ENCODE measurements around the gene ADORA2A.
A peak's percentile ranks its signal among the peaks of the same experiment; 100 is the strongest.

Gene ADORA2A

DNA sequence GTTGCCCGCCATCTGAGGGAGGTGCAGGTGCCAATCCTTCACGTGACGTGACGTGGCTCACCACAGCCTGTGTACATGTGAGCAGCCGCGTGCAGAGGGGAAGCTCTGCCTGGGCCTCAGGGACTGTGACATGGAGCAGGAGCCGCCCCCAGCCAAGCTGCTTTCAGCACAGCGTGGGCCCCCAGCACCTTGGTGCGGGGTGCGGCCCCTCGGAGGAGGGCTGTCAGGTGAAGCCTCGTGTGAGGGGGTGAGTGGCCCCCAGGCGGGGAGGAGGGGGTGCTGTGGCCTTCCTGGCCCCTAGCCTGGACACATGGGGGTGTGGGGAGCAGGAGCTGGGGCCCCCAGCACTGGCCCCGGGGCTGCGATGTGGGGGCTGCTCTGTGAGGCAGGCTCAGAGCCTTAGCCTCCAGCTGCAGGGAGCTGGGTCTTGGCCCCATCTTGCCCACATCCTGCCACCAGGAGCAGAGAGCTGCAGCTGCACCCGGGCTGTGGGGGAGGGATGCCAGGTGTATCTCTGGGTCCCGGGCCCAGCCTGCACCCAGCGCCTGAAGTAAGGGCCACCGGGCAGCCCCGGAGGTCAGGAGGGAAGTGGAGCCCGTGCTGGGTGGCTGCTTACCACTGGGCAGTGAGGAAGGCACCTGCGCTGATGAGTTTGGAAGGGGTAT, at the start of gene ADORA2A:
Gene ADORA2A, plus strand, starts transcription at position 100 of the 665 bp plus-strand sequence. CDS start 5,806 bp downstream, outside the sequence.
- DNase-seq: peak; percentile 83

DNA sequence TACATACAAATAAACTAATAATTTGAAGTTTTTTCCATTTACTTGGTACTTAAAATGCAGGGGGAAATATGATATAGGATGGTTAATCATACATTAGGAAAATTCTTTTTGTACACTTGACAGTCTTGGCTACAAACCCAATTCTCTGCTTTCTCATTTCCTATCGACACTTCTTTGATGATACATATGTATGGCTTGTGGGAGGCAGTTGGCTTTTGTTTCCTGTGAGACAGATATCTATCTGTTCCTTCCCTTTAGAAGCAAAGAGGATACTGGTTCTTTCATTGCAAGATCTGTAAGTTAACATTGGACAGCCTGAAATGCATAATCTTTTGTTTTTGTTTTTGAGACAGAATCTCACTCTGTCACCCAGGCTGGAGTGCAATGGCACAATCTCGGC, 47.9 kb upstream of the ADORA2A start:
- peak; percentile 38 for DNase-seq

DNA sequence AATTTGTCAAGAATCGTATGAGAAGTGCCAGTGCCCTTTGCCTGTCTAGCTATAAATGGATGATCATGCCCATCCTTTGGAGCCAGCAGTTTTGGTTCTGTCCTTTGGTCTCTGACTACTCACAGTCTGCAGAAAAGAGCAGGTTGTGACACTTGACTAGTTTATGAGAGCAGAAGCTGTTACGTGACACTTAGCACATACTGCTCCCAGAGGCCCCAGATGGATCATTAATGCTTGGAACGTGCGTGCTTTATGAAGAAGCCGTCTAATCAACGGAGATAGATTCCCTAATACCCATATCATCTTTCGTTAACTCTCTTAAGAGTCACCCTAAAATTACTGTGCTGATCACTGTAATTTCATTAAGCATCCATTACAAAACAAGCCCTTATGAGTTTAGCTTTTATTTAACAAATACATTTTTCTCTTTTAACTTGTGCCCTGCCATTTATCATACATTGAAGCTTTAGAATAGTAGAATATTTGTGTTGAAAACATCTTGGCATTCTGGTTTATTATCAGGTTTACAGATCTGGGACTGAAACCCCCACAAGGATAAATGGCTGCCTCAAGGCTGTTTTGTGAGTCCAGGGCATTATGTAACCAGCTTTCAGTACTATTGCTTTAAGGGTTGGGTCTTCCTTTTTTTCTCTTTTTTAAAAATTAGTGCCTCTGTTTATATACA, 47.0 kb upstream of the ADORA2A start:
- no peak for DNase-seq

DNA sequence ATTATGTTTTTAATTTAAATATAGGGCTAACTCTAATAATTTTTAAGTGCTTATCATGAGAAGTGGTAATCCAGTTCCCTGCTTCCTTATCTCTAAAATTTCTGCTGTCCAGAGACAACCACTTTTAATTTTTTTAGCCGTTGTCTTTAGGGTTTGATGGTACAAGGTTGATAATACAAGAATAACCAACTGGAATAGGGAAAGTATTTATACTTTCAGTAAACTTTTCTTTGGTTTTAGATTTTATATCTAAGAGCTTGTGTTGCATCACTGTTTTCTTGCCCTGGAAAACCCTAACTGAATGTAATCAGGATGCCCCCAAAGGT, 46.5 kb upstream of the ADORA2A start:
- DNase-seq: no peak

DNA sequence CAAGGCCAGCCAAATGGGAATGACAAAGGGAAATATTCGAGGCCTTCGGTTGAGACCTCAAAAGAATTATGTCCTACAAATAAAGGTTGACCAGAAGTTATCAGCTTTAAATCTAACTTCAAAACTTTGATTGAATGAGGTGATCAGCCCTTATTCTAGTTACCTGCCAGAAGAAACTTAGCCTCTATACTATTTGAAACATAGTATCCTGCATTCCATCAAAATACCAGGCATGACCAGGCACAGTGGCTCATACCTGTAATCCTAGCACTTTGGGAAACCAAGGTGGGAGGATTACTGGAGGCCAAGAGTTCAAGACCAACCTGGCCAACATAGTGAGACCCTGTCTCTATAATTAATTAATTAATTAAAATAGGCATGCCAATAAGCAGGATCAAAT, 44.3 kb upstream of the ADORA2A start:
- DNase-seq: no peak

DNA sequence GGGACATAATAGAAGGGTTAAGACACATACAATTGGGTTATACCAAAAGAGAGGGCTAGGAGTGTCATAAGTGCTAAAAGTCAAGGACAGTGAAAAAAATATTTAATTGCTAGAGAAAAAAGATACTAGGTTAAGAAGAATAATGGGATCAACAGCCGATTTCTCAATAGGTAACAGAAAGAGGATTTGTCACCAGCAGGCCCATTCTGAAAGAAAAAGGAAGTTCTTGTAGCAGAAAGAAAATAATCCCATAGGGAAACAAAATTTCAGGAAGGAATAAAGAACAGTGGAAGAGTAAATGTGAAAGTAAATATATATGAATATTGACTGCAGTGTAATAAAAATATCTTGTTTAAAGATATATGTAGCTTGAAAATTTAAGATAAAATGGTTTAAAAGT, 43.3 kb upstream of the ADORA2A start:
- DNase-seq: no peak

DNA sequence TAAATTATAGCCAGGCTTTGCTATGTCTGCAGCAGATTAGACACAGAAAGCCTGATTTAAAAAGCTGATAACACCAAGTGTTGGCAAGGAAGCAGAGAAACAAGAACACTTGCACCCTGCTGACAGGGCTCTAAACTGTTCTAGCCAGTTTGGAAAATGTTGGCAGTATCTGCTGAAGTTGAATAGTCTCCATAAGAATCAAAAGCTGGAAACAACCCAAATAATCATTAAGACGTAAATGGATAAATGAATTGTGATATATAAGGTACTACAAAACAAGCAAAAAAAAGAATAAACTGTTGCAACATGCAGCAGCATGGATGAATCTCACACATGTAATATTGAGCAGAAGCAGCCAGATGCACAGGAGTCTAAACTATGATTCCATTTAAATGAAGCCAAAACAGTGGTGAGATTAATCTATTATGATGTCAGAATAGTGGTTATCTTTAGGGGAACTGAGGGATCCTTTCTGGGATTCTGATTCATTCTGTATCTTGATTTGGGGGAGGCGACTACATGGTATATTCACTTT, 40.4 kb upstream of the ADORA2A start:
- DNase-seq: no peak

DNA sequence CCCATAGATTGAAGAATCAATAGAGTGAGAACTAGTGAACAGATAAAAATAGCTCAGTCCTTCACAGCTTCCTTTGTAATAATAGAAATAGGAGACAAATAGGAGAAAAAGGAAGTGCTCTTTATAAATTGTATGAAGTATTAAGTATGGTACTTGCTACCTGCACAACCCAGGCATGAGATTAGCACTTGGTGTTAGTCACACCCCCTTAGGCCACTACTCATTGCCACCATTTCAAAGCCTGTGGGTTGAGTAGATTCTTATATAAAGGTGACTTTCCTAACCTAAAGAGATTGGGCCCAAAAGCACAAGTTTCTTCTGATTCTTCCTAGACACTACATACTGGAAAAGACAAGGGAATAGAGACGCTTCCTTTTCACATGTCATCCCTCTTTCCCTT, 37.7 kb upstream of the ADORA2A start:
- no peak for DNase-seq

DNA sequence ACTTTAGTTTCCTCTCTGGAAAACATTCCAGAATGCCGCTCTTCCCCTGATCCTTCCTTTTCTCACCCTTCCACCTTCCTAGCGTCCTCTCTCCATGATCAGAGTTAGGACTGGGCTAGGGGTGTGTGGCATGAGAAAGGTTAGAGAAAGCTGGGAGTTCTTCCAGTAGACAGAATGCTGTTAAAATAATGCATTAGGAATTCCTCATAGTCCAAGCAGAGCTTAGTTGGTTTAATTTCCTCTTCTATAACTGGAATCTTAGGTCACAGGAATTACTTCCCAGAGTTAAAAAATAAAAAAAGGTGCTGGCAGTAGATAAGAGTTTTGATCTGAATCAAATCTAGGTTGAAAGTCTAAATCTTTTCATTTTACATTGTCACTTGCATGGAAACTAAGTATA, 37.2 kb upstream of the ADORA2A start:
- no peak for DNase-seq

DNA sequence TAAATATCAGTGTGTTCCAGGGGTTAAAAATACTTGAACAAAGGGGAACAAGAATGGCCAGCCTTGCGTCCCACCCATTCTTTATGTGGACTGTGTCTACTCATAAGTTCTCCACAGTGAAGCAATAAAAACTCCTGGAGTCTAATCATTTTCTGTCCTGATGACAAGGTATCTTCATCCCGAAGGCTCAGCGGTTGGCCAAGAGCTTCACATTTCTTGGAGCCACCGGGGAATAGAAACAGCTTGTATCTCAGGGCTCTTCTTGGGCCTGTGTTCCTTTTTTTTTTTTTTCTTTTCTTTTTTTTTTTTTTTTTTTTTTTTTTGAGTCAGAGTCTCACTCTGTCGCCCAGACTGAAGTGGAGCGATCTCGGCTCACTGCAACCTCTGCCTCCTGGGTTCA, 36.8 kb upstream of the ADORA2A start:
- no peak for DNase-seq

DNA sequence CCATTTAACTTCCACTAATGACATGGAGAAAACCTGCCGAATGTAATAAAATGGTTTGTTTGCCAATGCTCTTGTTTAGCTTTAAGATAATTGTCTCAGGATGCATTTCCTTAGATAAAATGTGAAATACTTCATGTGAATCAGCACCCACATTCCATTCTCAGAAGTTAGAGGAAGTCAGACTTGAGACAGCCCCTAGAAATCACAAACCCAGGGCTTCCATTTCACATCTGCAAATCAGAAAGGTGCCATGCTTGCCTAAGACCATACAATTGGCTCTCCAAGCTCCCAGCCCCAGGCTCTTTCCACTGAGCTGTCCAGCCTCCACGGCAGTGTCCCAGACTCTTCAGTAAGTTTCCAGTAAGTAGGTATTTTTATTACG, 35.6 kb upstream of the ADORA2A start:
- DNase-seq: no peak

DNA sequence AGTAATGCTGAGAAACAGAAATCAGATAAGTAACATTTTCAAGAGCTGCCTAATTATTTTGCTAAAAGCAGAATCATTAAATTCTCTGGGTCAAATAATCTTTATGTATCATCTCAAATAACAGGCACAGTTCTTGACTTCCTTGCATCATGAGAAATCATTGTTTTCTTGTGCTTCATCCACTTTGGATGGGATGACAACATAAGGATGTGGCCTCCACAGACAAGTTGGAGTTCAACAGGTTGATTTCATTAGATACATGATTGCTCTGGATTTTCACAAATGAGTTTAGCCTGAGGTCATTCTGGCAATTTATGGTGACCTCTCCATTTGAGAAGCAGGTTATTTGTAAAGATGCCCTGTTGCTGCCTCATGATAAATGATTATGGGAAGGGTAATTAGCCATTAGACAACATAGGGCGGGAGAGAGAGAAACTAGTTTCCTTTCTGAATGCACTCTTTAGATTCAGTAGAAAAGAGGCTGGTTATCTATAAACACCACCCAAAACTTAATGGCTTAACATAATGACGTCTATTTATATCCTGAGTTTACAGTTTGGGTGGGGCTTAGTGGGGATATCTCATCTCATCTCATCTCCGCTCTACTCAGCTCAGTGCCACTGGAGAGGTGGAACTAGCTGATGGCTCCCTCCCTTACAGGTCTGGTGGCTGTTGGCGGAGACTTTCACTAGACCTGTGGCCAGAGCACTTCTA, 35.0 kb upstream of the ADORA2A start:
- no peak for DNase-seq

DNA sequence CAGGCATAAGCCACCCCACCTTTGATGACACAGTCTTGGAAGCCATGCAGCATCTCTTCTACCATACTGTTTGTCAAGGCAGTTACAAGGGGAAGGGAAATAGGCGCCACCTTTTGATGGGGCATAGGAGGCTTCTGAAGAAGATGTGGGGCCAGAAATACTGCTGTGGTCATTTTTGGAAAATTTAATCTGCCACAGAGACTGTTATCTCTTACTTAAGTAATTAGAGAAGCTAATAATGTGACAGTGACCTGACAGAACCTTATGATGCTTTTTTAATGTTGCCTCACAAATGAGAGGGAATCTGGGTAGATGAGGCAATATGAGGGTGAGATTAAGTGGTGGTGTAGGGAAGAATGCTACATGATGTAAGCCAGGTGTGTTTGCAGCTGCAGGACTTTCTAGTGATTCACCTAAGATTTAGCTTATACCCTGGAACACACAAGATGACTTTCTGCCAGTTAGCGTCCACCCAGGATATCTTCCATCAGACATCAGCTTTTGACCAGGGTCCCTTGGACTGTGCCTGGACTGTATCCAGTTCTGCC, 34.3 kb upstream of the ADORA2A start:
- no peak for DNase-seq

DNA sequence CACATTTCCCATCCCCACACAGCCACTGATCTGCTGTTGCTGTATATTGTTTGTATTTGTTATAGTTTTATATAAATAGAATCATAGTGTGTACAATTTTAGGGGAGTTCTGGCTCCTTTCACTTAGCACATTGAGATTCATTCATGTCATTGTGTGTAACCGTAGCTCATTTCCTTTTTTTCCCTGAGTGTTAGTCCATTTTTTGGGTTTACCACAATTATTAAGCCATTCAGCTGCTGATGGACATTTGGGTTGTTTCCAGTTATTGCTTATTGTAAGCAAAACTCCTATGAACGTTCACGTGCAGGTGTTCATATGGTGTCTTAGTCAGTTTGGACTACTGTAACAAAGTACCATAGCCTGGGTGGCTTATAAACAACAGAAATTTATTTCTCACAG, 33.6 kb upstream of the ADORA2A start:
- DNase-seq: no peak

DNA sequence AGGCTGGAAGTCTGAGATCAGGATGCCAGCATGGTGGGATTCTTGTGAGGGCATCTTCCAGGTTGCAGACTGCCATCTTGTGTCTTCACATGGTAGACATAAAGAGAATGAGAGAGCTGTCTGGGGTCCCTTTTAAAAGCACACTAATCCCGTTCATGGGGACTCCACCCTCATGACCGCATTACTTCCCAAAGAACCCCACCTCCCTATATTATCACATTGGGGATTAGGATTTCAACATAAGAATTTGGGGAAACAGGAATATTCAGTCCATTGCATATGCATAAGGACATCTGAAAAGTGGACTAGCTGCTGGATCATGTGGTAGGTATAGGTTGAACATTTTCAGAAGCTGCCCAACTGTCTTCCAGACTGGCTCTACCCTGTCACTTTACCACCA, 33.1 kb upstream of the ADORA2A start:
- DNase-seq: no peak

DNA sequence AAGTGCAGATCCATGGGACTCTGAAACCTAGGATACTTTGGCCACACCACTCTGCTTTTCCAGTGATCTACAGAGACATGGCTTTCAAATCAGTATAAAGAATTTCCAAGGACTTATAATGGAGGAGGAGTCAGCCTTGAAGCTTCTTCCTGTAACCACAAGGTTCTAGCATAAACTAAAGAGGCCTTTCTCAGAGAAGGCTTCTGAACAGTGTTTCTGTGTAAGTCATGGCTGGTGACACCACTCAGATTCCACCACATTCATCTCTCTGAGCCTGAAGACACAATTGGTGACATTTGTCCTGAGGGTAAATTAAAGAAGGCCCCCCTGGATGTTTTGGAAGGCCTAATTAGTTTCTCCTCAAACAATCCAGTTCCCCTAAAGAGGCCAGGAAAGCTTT, 29.0 kb upstream of the ADORA2A start:
- no peak for DNase-seq

DNA sequence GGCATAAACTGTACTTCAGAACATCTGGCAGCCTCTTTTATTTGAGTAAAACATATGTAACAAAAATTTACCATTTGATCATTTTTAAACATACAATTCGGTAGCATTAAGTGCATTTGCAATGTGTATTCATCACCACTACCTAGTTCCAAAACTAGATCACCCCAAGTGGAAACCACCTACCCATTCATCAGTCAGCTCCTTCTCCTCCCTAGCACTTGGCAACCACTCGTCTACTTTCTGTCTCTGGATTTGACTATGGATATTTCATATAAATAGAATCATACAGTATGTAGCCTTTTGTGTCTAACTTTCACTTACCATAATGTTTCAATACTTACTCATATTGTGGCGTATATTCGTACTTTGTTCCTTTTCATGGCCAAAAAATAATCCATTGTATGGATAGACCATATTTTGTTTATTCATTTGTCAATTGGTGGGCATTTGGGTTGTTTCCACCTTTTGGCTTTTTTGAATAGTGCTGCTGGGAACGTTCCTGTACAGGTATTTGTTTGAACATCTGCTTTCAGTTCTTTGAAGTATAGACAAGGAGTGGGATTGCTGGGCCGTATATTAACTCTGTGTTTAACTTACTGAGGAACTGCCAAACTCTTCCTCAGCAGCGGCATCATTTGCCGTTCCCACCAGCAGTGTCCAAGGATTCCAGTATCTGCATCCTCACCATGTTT, 27.2 kb upstream of the ADORA2A start:
- peak; percentile 48 for DNase-seq

DNA sequence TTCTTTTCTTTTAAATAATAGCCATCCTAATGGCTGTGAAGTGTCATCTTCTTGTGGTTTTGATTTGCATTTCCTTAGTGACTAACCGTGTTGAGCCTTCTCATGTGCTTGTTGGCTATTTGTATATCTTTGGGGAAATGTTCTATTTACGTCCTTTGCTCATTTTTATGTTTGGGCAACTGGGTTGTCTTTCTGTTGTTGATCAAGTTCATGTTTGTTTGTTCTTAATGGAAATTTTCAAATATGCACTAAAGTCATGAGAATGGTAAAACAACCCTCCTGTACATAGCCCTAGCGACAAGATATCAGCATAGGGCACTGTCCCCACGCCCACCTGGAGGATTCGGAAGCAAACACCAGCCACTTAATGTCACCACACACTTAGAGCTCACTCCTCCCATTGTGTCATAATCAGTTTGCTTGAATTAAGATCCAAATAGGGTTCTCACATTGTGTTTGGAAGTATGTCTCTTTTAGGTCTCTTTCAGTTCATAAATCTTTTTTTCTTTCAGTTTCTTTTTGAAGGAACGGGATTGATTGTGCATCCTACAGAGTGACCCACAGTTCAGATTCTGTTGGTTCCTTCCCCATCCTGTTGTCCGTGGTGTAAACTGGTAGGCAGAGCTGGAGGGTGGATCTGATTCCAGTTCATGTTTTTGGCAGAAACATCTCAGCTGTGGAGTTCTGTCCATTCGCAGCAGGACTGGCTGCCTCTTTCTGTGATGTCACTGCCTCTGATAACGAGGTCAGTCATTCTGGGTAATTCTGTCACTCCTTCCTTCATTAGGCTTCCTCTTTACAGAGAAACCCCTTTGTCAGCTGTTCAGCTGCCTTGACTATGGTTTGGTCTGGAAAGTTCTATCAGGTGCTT, 26.4 kb upstream of the ADORA2A start:
- DNase-seq: no peak

DNA sequence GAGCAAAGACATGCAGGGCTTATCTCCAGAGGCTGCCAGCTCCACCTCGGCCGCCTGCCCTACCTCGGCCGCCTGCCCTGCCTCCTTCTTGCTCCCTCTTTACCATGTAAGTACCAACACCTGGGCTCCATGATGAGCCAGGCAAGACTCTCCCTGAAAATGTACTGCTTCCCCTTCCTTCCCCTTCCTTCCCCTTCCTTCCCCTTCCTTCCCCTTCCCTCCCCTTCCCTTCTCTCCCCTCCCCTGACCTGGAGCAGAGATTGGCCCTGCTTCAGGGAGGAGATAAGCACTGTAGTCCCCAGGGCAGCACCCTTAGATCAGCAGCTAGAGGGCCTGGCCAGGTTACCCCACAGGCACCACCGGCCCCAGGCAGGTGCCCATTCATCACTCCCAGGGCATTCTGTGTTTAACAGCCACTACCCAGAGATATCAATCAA, 25.4 kb upstream of the ADORA2A start:
- no peak for DNase-seq

DNA sequence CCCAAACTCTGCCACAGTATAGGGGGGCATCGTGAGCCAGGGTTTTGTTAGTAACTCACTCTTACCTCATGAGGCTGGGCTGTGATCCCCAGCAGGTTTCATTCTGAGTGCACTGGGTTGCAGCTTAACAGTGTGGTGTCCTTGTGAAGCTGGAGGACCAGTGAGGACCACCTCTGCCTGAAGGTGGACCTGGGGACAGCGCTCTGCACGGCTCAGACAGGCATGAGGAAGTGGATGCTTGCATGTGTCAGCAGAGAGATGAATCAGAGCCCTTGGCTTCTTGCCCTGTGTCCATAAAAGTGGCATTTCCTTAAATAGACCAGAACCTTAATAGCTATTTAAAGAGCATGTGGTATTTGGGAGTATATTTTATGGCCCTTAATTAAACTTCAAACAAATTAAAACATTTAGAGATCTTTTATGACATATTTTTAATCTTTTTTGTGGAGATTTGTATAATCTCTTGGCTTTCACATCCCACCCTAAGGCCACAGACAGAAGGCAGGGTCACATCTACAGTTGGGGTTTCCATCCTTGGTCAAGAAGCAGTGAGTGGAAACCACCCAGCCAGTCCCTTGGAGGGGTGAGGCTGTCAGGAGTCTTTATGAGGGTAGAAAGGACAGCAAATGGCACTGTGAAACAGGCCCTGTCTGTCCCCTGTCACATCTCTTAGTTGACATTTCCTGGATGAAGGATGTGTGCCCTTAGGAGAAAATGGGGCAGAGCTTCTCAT, 24.8 kb upstream of the ADORA2A start:
- peak; percentile 28 for DNase-seq

DNA sequence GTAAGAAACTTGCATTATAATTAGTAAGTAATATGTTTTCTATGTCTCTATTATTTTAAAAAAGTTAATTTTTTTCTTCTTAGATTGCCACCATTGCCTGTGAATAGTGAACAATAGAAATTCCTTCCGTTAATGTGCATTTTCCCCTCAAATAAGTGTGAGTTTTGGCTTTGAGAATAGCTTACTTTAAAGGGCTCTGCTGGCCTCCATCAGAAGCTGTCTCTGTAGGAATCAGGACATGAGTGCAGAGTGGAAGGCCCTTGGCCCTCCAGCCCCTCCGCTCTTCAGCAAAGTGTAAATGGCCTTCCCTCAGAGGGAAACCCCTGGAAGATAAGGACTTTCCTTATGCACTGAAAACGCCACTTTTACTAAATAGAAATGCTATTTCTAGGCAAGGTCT, 24.1 kb upstream of the ADORA2A start:
- DNase-seq: no peak
